Hematopoietic multipotent progenitor cell treated with erythropoietin and hydrocortisone succinate and interleukin-3 and kit ligand, for 6 days (in vitro differentiated cells): Measurements from ENCODE around the gene POU4F1.

Source experiments
- DNase-seq: peaks from one replicate; pipeline ENCODE4 v3.0.0-alpha.2; 2015

Gene POU4F1, protein sequence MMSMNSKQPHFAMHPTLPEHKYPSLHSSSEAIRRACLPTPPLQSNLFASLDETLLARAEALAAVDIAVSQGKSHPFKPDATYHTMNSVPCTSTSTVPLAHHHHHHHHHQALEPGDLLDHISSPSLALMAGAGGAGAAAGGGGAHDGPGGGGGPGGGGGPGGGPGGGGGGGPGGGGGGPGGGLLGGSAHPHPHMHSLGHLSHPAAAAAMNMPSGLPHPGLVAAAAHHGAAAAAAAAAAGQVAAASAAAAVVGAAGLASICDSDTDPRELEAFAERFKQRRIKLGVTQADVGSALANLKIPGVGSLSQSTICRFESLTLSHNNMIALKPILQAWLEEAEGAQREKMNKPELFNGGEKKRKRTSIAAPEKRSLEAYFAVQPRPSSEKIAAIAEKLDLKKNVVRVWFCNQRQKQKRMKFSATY

DNA sequence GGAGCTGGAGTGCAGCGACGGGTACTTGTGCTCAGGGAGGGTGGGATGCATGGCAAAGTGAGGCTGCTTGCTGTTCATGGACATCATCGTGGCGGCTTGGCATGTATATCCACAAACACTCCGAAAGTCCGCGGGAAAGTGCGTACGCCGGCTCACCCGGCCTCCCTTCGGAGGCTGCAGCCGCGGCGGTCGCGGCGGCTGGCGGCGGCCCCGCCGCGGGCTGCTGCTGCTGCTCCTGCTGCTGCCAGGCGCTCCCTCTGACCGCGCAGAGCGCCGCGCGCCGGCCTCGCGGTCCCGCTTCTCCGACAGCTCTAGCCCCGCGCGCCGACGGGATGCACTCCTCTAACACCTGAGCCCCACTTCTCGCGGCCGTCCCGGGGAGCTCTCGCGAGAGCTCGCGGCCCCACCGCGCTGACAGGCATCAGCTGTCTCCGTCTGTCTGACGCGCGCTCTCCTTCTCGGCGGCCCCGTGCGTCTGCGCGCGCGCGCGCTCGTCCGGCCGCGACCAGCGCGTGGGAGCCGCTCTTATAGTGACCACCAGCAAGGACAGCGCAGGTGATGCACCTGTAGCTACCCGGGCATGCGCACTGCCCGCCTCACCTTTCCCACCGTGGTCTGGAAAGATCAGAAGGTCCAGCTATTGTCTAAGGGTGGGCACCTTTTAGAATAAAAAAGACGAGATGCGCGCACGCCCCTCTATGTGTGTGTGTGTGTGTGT, at the start of gene POU4F1:
POU4F1 (minus strand) TSS at position 313 of the 718 bp plus-strand sequence; CDS start at position 87, 226 bp downstream.
- peak; percentile 76 for DNase-seq

DNA sequence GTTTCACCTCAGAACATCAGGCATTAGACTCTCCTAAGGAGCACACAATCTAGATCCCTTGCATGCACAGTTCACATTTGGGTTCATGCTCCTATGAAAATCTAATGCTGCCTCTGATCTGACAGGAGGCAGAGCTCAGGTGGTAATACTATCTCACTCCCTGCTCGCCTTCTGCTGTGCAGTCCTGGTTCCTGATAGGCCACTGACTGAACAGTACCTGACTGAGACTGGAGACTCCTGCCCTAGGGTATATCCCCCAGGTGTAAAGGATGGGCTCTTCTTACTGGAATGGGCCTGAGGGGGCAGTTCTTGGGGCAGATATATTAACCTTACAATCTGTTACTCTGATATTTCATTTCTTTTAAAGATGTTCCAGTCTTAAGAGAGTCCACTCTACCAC, 49.3 kb upstream of the POU4F1 start:
- no peak for DNase-seq

DNA sequence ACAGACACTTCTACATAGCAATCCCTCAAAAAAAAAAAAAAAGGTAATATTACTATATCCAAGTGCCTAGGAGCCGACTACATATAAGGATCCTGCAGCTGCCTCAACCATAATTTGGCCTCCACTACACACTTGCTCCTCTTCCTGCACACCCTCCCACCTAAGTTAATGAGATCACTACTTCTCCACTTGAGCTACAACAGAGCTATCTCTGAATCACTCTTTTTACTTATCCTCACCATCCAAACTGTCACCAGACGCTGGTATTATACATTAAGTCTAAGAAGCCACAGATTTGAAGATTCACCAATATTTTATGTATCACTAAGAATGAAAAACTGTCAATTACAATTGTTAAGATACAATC, 47.3 kb upstream of the POU4F1 start:
- no peak for DNase-seq

DNA sequence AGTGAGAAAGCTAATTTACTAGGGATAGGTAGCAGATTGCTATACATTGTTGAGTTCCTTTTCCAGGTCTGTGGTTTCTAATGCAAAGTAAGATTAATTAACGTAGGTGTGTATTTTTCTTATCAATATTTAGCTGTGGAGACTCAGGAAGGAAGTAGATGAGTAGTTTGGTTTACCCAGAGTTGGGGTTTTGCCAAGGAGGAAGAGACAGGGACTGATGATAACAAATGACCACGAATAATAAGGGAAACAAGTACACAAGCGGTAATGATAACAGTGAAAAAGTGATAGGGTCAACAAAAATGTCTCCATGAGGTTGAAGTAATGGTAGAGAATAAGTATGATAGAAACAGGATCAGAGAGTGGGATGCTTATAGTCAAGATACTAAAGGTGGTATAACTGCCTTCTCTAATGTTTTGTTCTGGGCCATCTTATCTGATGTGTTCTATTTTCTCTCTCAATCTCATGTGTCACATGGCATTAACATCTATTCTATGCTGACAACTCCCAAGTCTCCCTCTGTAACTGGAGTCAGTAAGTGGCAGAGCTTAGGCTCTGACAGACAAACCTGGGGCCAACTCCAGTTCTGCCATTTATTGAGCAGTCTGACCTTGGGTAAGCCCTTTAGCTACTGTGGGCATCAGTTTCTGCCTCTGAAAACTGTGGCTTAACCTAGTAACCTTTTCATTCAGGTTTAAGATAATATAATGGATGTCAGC, 46.8 kb upstream of the POU4F1 start:
- DNase-seq, result peak; percentile 73

DNA sequence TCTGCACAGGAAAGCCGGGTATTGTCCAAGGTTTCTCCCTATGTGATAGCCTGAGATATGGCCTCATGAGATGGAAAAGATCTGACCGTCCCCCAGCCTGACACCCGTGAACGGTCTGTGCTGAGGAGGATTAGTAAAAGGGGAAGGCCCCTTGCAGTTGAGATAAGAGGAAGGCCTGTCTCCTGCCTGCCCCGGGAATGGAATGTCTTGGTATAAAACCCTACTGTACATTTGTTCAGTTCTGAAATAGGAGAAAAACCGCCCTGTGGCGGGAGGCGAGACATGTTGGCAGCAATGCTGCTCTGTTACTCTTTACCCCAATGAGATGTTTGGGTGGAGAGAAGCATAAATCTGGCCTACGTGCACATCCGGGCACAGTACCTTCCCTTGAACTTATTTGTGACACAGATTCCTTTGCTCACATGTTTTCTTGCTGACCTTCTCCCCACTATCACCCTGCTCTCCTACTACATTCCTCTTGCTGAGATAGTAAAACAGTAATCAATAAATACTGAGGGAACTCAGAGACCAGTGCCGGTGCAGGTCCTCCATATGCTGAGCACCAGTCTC, 43.8 kb upstream of the POU4F1 start:
- DNase-seq, result peak; percentile 85

DNA sequence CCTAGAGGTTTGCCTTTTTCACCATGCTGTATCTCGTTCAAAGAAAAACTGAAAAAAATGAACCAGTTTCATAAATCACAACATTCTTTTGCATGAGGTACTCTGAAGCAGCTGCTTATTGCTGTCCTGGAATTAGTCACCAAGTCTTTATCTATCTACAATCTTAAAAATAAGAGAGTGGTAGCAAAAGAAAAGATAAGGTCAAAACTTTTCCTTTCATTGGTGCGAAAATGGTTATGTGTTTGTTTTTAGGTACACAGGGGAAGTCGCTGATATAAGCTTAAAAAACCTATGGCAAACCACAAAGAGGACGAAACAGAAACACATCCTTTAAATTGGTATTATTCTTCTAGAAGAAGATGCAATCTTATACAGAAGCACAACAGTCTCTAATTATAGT, 34.9 kb upstream of the POU4F1 start:
- no peak for DNase-seq

DNA sequence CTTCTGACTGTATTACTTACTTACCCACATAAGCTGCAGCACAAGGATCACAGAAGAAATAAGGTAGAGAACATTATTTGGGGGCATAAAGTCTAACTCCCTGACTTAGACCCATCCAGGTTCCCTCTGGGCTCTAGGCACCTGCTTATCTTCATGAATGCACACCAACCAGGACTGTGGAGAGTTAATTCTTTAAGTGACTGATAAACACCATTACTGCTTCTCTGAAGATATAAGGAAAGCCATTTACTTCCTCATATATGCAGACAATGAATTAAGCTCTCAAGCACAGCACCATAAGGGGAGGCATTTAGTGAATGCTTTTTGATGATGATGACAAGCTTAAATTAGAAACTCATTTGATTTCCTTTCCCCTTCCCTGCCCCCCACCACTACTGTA, 33.1 kb upstream of the POU4F1 start:
- DNase-seq, result peak; percentile 87

DNA sequence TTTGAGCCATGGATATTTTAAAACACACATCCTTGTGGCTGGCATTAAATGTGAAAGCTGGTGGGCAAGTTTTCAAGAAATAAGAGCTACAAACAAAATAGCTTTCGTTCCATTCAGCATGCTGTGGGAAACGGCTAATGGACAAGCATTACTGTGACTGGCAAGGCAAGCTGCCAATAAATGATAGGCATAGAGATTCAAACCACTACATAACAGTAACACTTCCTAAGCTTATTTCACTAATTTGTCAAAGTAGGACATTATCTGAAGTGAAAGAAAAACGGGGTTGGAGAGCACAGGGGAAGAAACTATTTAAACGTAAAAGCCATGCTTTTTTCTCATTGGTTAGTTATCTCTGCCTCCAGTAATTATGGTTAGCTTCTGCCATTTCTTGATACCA, 29.6 kb upstream of the POU4F1 start:
- DNase-seq, result peak; percentile 39

DNA sequence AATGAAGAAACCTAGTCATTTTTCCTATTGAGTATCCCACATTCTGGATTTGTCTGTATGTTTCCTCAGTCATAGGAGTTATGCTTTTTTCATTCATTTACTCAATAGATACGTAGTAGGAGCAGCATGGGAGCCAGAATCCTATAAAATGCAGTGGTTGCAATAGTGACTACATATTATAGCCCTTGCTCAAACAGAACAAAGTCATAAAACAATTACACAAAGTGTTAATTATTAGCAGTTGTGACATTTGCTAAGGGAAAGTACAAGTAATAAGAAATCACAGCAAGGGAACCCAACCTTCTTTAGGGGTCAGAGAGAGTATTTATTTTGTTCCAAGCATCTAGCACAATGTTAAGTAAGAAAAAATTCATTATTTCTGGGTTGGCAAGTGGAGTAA, 27.7 kb upstream of the POU4F1 start:
- DNase-seq, result no peak

DNA sequence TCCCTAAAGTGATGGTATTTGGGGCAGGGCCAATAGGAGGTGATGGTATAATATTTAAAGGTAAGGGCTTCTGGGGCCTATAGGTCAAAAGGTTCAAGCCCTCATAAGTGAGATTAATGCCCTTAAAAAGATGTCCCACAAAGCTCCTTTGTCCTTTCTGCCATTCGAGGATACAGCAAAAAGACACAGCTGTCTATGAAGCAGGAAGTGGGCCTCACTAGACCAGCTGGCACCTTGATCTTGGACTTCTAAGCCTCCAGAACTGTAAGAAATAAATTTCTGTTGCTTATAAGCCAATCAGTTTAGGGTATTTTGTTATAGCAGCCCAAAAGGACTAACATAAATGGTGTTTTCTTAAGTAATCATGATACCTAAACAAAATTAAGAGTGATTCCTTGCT, 27.2 kb upstream of the POU4F1 start:
- no peak for DNase-seq

DNA sequence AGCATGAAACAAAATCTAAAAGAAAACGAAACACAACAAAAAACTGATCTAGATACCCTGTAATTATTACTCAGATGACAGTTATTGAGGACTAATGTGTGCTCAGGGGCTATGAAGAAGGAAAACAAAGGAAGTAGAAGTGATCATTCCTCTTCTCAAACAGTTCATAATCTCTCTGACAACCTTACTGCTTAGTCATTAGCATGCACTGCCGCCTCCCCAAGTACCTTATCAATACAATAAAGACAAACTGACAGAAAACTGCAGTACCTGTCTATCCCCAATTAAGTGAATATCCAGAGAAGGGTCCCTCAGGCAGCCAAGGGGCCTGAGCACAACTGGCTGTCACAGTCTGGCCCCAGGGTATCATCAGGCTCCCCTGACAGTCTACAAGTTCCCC, 22.0 kb upstream of the POU4F1 start:
- DNase-seq, result peak; percentile 75

DNA sequence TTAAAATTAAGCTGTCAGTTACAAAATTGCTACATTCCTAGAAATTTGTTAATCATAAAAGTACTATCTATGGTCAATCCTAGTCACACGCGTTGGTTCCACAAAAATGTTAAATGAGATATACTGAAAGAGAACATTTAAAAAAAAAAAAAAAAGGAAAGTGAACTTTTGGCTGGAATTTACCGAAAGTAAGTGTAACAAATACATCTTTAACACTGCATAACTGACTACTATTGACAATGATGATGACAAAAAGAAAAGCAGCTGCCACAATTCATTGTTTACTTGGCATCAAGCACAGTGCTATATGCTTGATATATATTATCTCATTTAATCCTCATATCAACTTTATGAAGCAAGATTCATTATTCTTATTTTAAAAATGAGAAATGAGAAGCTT, 19.8 kb upstream of the POU4F1 start:
- no peak for DNase-seq

DNA sequence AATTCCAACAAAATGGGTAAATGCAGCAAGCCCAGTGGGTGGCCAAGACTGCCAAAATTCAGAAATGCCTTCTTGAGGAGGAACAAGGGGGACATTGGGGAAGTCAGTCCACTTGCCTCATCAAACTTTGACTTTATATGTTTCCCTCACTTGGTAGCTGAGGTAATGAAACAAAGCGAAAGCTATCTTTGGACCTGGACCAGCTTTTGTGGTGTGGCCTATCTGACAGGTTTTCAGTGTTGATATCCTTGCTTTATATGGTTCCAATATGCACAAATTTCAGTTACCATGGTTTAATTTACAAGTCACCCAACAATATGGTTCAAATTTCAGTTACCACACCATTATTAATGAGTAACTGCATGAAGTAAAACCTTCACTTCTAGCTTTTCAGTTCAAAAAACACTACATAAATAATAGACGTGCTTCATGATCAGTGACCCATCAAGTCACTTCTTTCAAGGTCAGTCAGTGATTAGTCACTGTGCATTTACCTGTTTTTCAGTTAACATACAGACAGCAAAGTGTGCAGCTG, 17.7 kb upstream of the POU4F1 start:
- peak; percentile 69 for DNase-seq

DNA sequence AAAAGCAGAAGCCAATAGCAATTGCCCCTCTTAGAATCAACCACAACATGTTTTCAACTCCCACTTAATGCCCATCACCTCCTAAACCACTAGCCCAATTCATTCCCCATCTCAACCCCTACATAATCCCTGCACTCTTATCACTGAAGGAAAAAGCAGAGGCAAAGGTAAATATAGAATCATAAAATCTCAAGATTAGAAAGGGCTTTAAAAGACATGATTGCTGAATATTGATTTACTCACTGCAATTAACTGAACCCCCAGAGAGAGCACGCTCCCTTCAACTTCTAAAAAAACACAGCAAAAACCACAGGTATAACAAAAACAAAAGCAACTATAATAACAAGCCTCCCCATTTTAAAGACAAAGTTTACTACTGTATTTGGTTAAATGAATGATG, 15.1 kb upstream of the POU4F1 start:
- DNase-seq, result no peak

DNA sequence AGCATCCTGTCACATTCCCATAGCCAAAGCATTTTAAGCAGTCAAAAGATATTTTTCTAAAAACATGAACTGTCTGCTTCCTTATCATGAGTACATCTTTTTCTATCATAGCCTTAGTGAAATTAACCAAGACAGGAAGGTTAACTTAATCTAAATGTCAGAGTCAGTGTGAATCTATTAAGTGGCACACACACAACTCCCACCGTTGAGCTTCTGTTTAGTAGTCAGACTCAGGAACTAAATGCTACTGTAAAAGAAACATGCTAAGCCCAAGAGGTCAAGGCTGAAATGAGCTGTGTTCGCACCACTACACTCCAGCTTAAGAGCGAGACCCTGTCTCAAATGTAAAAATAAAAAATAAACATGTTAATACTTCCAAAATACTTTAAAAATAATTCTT, 7.7 kb upstream of the POU4F1 start:
- no peak for DNase-seq

DNA sequence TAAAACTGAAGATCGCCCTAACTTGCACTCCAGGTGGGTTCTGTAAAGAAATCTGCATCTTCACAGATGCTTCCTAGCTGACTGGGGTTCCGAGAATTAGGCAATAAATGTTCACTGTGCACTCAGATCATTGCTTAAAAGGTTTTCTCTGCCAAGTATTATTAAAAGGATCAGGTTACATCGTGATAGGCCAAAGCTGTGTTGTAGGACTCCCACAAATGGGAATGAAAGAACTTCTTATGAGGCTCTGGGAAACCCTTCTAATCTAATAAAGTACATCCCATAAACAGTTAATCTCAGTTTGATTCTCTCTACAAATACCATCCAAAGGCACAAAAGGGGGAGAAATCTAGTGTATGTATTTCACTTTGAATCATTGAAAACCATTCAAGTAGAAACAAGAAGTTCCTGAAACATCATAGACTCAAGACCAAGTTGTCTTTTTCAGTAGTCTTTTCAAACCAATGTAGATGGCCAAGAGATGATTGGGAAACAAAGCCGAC, 7.1 kb upstream of the POU4F1 start:
- DNase-seq, result no peak

DNA sequence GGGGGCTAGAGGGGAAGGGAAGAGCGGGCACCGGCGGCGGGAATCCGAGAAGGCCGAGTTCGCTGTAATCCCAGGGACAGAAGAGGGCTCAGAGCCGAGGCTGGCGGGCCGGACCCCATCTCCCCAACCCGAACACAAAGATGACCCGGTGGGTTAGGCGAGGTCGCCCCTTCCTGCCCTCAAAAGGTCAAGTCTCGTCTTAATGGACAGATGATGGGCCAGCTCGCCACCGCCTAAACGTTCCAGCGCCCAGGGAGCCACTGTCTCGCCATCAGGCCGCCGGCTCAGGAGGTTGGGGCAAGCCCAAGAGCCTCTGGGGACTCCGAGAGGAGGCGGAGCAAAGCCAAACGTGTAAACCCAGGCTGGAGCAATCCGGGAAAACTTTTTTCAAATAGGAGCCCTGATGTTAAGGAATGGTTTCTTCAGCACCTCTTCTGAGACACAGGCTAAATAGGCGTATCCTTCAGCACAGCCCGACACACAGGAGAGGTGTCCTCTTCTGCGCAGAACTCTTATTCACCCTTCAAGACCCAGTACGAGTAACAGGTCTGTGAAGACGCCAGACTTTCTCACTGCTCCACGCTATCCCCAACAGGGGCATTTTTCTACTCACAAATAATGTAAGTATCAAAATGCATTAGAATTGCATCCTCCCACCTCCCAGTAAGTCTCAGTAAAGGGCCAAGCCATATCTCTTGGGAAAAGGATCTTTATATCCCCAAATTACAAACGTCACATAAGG, 6.3 kb upstream of the POU4F1 start:
- DNase-seq, result no peak

DNA sequence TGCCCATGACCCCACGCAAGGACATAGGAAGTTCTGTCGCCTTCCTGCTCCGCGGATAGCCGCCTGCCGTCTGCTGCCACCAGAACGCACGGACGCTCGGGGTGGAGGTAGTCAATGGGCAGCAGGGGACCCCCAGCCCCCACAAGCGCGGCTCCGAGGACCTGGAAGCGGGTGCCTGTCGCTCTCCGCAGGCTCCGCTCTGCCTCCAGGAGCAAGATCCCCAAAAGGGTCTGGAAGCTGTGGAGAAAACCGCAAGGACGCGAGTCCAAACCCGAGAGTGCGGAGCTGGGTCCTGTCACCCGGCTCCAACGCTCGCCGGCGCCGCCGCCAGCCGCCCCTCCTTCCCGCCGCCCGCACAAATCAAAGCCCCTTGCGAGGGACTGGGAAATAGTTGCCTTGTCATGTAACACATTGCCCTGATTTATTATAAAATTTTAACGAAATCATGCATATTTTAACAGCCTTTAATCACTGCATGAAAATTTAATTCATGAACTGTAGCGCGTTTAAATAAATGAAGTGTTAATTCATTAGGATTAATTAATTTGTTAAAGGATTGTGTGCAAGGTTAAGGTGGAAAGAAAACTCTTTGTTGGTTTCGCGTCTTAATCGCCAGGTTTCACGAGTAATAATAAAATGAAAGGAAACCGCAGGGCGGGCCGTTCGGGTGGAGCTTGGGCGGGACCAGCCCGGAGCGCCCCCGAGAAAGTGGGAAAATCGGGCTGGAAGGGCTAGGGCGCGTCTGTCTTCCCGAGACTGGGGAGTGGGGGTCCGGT, 5.5 kb upstream of the POU4F1 start:
- no peak for DNase-seq

DNA sequence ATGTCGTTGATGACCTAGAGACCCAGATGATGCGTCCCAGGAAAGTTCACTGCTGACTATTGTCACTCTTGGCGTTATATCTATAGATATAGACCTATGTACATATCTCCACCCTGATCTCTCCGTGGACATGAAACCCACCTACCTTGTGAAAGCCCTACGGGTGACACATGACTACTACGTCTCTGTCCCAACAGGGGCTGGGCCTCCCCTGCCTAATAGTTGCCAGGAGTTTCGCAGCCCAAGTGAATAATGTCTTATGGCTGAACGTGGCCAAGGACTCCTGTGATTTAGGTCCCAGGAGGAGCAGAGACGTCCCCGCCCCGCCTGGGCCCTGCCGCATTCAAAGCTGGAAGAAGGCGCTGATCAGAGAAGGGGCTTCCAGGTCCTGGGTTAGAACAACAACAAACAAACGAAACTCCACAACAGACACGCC, 4.9 kb upstream of the POU4F1 start:
- DNase-seq, result no peak

DNA sequence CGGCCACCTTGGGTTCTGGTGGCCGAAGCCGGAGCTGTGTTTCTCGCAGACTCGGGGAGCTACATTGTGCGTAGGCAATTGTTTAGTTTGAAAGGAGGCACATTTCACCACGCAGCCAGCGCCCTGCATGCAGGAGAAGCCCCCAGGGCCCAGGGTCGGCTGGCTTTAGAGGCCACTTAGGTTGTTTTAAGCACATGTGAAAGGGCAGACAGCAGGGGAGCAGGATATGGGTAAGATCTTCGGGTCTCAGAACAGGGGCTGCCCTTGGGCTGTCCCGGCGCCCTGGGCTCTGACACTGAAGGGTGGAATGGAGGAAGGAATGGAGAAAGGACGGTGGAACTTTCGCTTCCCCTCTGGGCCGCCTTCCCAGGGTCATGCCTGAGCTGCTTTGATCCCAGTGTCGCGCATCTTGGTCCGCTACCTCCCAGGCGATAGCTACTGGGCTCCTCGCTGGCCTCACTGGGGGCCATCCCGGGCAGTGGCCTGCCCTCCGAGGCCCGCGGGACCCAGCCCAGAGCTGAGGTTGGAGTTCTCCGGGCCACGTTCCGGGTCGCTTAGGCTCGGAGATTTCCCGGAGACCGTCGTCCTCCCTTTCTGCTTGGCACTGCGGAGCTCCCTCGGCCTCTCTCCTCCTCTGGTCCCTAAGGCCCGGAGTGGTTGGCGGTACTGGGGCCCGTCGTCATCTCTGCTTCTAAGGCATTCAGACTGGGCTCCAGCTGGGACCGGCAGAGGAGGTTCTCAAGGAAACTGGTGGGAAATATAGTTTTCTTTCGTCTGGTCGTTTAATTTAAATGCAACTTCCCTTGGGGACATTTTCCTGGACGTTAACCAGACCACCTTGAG, 4.3 kb upstream of the POU4F1 start:
- DNase-seq, result no peak
